Peyer's patch (tissue), 4 donors: ENCODE data around the gene GGT1. TPM values are rescaled to one million over a fixed set of nuclear protein-coding genes. Genes with fewer than 3 reads are reported as not detected.
A peak's percentile ranks its signal among the peaks of the same experiment; 100 is the strongest.

Experiments
- DNase-seq, 3 donors: peaks; one replicate each; pipeline ENCODE4 v3.0.0-alpha.2; 2017 to 2019
- H3K27ac ChIP-seq, 4 donors: fragments of 200-600 bp; sonication (generic); one replicate each; pipeline ENCODE4 v1.5.1; 2016 to 2019
- H3K27me3 ChIP-seq, 2 donors: fragments of 200-600 bp; sonication (generic); one replicate each; pipeline ENCODE4 v1.5.1; 2019
- H3K36me3 ChIP-seq, 3 donors: fragments of 200-600 bp; sonication (generic); one replicate each; pipeline ENCODE4 v1.5.1; 2016 to 2019
- H3K4me1 ChIP-seq, 4 donors: fragments of 200-600 bp; sonication (generic); one replicate each; pipeline ENCODE4 v1.5.1; 2016 to 2019
- H3K4me3 ChIP-seq, 4 donors: fragments of 200-600 bp; sonication (generic); 1 replicate in 3 of 4; 2 replicates in 1 of 4; pipeline ENCODE4 v1.5.1; 2016 to 2019; ENCODE audit warnings: mild to moderate bottlenecking in 1 of 4
- H3K9me3 ChIP-seq, 4 donors: fragments of 200-600 bp; sonication (generic); one replicate each; pipeline ENCODE4 v1.5.1; 2016 to 2019; ENCODE audit warnings: mild to moderate bottlenecking in 1 of 4
- POLR2A ChIP-seq, 2 donors: fragments of 450-650 bp; IDR thresholded peaks; one replicate each; pipeline ENCODE4 v1.5.1; 2017; ENCODE audit warnings: antibody characterized with exemption in 2 of 2, mild to moderate bottlenecking in 2 of 2, moderate library complexity in 2 of 2
- total RNA-seq, 4 donors: library from RNA; depleted of rRNA; stranded (reverse); fragments of >200 nt; gene quantifications; one replicate each; pipeline ENCODE4 v1.1.0, GENCODE V29; 2016
- TF ChIP-seq, protein P1 (sequence below), 6 experiments: fragments of 450-650 bp in 4 of 6; fragments of 200-600 bp in 2 of 6; sonication (generic) in 1 of 6; IDR thresholded peaks; one replicate each; pipeline ENCODE4 v1.5.1; 2017 to 2019; ENCODE audit warnings: antibody characterized with exemption in 6 of 6, mild to moderate bottlenecking in 3 of 6, moderate library complexity in 1 of 6

GGT1 gene
- total RNA-seq, 4 donors from 2014 or later = 63.5 to 370 (median 238) TPM

DNA sequence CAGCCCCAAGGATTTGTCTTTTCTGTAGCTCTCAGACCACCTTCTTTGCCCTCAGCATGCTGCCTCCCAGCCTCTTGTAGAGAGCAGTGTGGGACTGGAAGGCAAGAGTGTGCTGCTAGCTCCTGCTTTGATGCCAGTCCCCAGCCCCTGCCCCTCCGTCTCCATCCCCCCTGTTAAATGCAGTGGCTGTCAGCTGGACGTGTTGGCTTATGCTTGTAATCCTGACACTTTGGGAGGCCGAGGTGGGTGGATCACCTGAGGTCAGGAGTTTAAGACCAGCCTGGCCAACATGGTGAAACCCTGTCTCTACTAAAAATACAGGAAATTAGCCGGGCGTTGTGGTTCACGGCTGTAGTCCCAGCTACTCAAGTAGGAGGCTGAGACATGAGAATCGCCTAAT, 31.7 kb upstream of the GGT1 start:
- Histone ChIP-seq H3K27ac (no peak overlapping the region), H3K4me1 (peaks cover 0 to 2% (median 0%) of the 10 kb centered on the region in 4 donors), H3K4me3 (no peak overlapping the region), H3K36me3 (peaks cover 0 to 69% (median 0%) of the 10 kb centered on the region in 3 donors), H3K9me3 (no peaks in the 10 kb centered on the region), H3K27me3 (no peaks in the 10 kb centered on the region)
- TF ChIP-seq, protein P1, sequence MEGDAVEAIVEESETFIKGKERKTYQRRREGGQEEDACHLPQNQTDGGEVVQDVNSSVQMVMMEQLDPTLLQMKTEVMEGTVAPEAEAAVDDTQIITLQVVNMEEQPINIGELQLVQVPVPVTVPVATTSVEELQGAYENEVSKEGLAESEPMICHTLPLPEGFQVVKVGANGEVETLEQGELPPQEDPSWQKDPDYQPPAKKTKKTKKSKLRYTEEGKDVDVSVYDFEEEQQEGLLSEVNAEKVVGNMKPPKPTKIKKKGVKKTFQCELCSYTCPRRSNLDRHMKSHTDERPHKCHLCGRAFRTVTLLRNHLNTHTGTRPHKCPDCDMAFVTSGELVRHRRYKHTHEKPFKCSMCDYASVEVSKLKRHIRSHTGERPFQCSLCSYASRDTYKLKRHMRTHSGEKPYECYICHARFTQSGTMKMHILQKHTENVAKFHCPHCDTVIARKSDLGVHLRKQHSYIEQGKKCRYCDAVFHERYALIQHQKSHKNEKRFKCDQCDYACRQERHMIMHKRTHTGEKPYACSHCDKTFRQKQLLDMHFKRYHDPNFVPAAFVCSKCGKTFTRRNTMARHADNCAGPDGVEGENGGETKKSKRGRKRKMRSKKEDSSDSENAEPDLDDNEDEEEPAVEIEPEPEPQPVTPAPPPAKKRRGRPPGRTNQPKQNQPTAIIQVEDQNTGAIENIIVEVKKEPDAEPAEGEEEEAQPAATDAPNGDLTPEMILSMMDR (IDR thresholded peaks at IDR 0.05) = no peak
- TF ChIP-seq POLR2A (IDR thresholded peaks at IDR 0.05) = no peak
- no peak for DNase-seq

DNA sequence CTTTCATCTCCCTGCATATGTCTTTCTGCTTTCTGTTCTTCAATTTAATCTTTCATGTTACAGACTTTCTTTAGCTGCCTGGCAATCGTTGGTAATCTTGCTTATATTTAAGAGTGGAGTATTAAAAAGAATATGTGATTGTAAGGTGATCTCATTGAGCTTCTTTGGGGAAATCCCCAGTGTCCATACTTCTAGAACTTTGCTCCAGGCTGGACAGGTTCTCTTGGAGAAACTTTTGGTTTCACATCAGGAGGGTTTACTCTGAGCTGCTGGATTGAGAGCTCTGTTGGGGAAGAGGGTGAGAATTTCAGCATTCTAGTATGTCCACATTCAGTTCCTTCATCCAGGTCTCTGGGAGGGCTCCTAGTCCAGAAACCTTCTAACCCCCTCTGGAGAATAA, 26.2 kb upstream of the GGT1 start:
- Histone ChIP-seq H3K9me3 (no peaks in the 10 kb centered on the region), H3K27ac (peak overlapping the region in 1 of 4 donors; percentile 55), H3K36me3 (peaks cover 0 to 31% (median 0%) of the 10 kb centered on the region in 3 donors), H3K27me3 (no peaks in the 10 kb centered on the region), H3K4me1 (peaks cover 0 to 22% (median 0%) of the 10 kb centered on the region in 4 donors), H3K4me3 (no peak overlapping the region)
- no peak for TF ChIP-seq POLR2A (IDR thresholded peaks at IDR 0.05)
- TF ChIP-seq, protein P1 (IDR thresholded peaks at IDR 0.05) = no peak
- DNase-seq = no peak

DNA sequence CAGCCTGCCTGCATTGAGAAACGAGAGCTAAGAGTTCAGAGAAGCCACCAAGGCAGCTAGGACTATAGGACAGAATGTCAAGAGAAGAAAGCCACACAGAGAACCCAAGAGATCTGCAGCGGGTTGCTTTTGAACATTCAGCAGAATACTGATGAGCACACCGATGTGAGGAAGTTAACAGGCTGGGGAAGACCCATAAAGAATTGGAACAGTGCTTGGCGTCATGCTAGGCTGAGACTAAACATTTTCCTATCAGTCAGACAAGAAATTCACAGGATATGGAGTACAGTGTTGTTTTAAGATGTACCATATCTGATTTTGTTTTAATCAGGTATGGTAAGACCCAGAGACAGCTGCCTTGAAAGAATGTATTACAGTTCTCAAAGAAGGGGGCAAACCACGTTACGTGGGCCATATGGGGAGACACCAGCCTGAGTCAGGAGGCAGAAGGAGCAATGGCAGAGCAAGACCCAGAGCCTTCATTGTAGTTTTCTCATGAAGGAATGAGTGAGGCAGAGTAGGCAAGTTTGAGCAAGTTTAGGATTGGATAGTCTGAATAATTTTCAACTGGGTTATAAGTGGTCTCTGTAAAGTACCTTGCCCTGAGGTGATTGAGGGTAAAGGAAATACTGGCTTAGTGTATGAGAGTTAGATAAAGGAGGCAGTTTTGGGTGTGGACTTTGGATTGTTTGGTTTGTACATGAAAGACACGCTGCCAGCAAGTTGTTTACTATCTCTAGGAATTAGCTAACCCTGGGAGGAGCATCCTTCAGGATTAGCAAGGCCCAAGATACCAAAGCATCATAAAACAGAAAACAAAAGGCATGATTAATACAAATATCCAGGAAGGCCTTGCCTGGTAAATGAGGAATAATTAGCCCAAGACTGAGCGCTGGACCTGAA, 24.4 kb upstream of the GGT1 start:
- no peak for TF ChIP-seq POLR2A (IDR thresholded peaks at IDR 0.05)
- TF ChIP-seq, protein P1 (IDR thresholded peaks at IDR 0.05) = no peak
- H3K4me3 ChIP-seq = no peak overlapping the region
- H3K9me3 ChIP-seq = no peaks in the 10 kb centered on the region
- DNase-seq = no peak
- no peaks in the 10 kb centered on the region for H3K27me3 ChIP-seq
- peak overlapping the region in 3 of 4 donors; percentile 2 to 79 (median 44) for H3K27ac ChIP-seq
- peaks cover 0 to 12% (median 0%) of the 10 kb centered on the region in 3 donors for H3K36me3 ChIP-seq
- H3K4me1 ChIP-seq = peaks cover 0 to 29% (median 0%) of the 10 kb centered on the region in 4 donors

DNA sequence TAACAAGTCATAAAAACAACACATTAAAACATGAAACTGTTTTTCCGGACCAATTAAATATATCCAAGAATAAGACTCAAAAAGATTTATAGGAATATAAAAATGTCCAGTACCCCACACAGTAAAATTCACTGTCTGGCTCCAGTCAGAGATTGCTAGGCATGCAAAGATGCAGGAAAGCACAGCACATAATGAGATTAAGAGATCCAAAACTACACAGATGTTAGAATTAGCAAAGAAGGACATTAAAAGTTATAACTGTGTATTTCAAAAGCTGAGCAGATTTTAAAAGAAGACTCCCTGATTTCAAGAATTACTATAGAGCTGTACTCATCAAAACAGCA, 23.8 kb upstream of the GGT1 start:
- Histone ChIP-seq H3K27ac (peak overlapping the region in 2 of 4 donors; percentile 31 to 79), H3K9me3 (no peaks in the 10 kb centered on the region), H3K4me3 (no peak overlapping the region), H3K36me3 (peaks cover 0 to 6% (median 0%) of the 10 kb centered on the region in 3 donors), H3K27me3 (no peaks in the 10 kb centered on the region), H3K4me1 (peaks cover 0 to 35% (median 0%) of the 10 kb centered on the region in 4 donors)
- TF ChIP-seq, protein P1 (IDR thresholded peaks at IDR 0.05) = no peak
- no peak for TF ChIP-seq POLR2A (IDR thresholded peaks at IDR 0.05)
- DNase-seq = no peak

DNA sequence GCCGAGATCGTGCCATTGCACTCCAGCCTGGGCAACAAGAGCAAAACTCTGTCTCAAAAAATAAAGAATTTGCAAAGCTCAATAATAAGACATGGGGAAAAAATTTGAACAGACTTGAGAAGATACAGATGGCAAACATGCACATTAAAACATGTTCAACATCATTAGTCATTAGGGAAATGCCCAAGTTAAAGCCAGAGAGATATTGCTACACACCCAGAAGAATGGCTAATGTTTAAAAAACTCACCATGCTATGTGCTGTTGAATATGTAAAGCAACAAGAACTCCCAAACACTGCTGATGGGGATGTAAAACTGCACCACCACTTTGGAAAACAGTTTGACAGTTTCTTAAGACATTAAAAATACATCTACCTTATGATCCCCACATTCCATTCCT, 22.7 kb upstream of the GGT1 start:
- no peak for TF ChIP-seq POLR2A (IDR thresholded peaks at IDR 0.05)
- TF ChIP-seq, protein P1 (IDR thresholded peaks at IDR 0.05) = no peak
- Histone ChIP-seq H3K27ac (no peak overlapping the region), H3K36me3 (no peaks in the 10 kb centered on the region), H3K4me3 (no peak overlapping the region), H3K27me3 (no peaks in the 10 kb centered on the region), H3K4me1 (peaks cover 0 to 37% (median 0%) of the 10 kb centered on the region in 4 donors), H3K9me3 (no peaks in the 10 kb centered on the region)
- no peak for DNase-seq
